ENCODE data around the gene RHCE.
"Not testable (repeated sequence)": the region's sequence is repeated elsewhere in the genome, so short reads cannot be mapped to it uniquely, and the experiment has no call there.

The RHCE gene

DNA sequence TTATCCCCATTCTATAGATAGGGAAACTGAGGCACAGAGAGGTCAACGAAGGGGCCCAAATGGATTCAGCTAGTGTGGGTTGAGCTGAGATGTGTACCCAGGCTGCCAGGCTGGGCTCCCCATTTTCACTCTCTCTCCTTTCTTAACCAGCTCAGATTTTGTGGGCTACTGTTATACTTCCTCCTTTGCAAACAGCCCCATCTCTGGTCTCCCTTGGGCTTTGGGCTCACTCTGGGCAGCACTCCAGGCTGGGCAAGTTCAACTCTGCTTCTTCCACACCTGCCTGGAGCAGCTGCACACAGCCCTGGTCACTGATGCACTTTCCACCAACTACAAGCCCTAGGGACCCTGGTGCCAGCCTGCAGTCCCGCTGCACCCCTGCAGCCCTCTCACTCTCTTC lies 22.5 kb downstream of the RHCE start:
- DNase-seq (ENCODE audit: low spot score): not testable (repeated sequence)

GRCh38 chr1:25397549-25397948 lies 23.1 kb downstream of the RHCE start:
- not testable (repeated sequence) for DNase-seq (ENCODE audit: low spot score)

- no peak for DNase-seq (ENCODE audit: low spot score)
Observed at GRCh38 chr1:25392841-25393240, 27.8 kb downstream of the RHCE start.

DNA sequence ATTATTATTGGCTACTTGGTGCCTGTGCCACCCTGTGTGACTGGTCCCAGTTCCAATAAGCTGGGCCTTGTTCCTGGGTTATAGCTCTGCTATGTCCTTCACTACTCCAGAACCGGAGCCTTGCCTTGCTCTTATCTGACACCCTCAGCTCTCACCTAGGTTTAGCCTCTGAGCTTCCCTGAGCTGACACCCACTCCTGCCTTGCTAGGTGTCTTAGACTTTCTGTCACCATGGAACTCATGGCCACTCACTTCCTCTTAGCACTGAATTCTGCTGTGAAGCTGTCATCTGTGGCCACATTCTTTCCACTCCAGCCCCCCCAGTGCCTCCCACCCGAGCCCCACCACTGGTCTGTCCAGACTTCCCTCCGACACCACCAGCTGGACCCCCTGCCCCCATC lies 30.9 kb downstream of the RHCE start:
- not testable (repeated sequence) for DNase-seq (ENCODE audit: low spot score)

- not testable (repeated sequence) for DNase-seq (ENCODE audit: low spot score)
Observed at GRCh38 chr1:25388691-25389090, 31.9 kb downstream of the RHCE start.

DNA sequence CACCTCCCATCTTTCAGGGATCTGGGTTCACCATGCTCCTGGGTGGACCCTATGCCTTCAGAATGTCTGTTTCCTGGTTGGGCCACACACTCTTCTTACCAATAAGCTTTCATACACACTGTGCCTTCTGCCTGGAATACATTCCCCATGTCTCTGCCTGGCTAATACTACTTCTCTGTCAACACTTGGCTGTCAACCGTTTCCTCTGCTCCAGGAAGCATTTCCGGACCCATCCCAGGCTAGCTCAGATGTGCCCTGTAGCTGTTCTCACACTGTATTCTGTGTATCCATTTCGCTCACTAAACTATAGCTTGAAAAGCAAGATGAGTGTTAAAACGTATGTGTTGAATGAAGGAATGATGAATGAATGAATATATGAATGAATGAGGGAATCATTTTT lies 33.5 kb downstream of the RHCE start:
- not testable (repeated sequence) for DNase-seq (ENCODE audit: low spot score)

GRCh38 chr1:25383875-25384274 lies 36.8 kb downstream of the RHCE start:
- DNase-seq (ENCODE audit: low spot score): not testable (repeated sequence)

DNA sequence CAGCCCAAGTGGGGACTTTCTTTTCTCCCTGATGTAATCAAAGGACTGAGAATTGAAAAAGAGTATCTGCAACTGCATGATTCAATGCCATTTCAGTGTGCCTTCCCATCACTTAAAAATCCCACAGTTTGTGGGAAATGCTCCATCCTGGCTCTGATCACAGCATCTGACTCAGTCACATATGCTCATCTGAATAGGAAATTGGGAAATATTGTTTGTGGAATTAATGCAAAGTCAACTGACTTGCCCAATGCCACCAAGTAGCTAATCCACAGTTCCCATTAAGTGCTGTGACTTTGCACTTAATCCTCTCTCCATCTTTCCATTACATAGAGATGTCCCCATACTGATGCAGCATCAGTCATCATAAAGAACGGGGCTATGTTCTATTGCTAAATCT lies 37.5 kb downstream of the RHCE start:
- DNase-seq (ENCODE audit: low spot score): not testable (repeated sequence)

DNA sequence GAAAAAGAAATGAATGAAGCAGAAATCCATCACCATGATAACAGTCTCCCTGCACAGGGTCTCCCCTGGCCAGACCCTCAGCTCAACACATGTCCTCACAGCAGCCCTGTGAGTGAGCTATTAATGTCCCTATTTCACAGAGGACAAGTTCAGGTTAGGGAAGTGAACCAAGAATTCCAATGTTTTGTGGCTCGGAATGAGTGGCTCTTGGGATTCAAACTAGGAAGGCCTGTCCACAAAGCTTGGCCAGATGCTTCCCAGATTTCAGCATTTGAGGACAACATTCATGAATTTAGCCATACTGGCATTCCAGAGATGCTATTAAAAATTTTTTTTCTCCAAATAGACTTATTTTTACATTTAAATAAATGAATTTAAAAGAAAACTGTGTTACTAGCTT lies 38.1 kb downstream of the RHCE start:
- not testable (repeated sequence) for DNase-seq (ENCODE audit: low spot score)

- DNase-seq (ENCODE audit: low spot score): not testable (repeated sequence)
Observed at GRCh38 chr1:25378367-25378766, 42.3 kb downstream of the RHCE start.

GRCh38 chr1:25371757-25372156 lies 48.9 kb downstream of the RHCE start:
- DNase-seq (ENCODE audit: low spot score): not testable (repeated sequence)

GRCh38 chr1:25369691-25370271 lies 50.8 kb downstream of the RHCE start:
- not testable (repeated sequence) for DNase-seq (ENCODE audit: low spot score)

DNA sequence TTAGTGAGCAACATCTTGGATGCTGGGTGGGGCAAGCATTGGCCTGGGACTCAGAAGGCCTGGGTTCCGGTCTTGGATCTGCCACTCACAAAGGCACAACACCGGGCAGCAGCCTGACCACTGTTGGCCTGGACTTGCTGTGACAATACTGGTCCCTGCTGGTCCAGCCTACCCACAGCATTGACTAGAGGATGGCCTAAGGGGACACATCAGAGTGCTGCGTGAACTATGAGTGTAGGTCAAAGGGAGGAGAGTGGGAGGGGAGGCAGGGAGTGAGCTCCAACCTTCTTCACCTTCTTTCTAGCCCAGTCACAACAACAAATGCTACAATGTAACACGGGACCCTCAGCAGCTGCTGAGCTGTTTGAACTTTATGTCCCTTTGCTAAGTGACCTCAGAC lies 51.4 kb downstream of the RHCE start:
- DNase-seq (ENCODE audit: low spot score): no peak

- DNase-seq (ENCODE audit: low spot score): not testable (repeated sequence)
Observed at GRCh38 chr1:25362634-25363559, 57.7 kb downstream of the RHCE start.

DNA sequence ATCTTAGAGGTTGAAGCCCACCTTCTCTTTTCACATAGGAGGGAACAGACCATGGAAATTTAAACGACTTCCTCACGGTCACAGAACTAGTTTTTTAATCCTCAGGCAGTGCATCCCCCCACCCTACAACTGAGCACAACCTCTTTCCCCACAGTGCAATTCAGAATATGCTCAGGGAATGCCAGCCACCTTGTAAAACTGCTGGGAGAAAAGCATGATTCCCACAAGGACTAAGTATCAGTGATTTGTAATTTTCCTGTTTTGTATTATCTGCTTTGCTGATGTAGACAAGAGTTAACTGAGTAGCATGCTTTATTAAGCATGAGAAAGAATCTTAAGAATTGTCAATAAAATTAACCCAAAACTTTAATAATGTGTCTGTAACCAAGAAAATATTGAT lies 58.7 kb downstream of the RHCE start:
- DNase-seq (ENCODE audit: low spot score): no peak

GRCh38 chr1:25360596-25361581 lies 59.7 kb downstream of the RHCE start:
- no peak for DNase-seq (ENCODE audit: low spot score)

GRCh38 chr1:25356848-25357247 lies 63.8 kb downstream of the RHCE start:
- peak; percentile 56 for DNase-seq (ENCODE audit: low spot score)

GRCh38 chr1:25356441-25356840 lies 64.2 kb downstream of the RHCE start:
- no peak for DNase-seq (ENCODE audit: low spot score)

DNA sequence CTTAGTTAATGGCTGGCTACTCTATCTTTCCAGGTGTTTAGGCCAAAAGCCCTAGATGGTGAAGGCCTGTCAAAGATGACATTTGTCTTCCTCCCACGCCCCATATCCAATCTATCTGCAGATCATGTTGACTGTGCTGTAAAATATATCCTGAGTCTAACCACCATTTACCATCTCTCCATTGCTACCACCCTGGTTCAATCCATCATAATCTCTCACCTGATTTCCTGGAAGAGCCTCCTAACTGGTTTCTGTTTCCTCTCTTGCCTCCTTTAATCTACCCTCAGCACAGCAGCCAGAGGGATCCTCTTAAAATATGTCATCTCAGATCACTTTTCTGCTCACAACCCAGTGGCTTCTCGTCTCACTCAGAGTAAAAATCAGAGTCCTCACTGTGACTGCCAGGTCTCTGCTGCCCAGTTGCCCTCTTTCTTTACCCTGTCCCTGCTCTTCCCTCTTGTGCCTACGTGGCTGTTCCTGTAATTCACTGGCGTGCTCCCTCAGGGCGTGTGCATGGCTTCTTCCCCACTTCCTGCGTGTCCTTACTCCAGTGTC lies 64.7 kb downstream of the RHCE start:
- DNase-seq (ENCODE audit: low spot score): no peak

- DNase-seq (ENCODE audit: low spot score): no peak
Observed at GRCh38 chr1:25349606-25350005, 71.0 kb downstream of the RHCE start.

DNA sequence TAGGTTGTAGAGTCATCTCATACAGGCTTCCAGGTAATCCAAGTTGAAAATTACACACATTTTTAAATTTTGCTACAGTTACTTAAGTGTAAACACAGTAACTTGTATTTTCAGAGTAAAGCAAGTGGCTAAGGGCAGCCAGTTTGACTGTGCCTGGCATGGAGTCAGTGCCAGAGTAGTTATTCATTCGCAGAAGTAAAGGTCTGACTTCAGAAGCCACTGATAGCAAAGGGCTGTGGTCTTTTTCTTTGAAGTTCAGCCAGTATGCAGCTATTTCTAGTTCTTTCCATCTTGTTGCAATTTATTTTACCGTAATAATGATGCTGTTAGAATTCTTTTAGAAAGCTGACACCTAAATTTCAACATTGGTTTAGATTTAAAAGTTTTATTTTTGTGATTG lies 73.1 kb downstream of the RHCE start:
- no peak for DNase-seq (ENCODE audit: low spot score)

- DNase-seq (ENCODE audit: low spot score): no peak
Observed at GRCh38 chr1:25343872-25344271, 76.8 kb downstream of the RHCE start.
